GM12878 (cell line): ENCODE results near the gene DCTN5. TPM values are rescaled to one million over a fixed set of nuclear protein-coding genes. Genes with fewer than 3 reads are reported as not detected.

ENCODE experiments used
- ATF2 ChIP-seq: IDR thresholded peaks from 2 replicates; pipeline ENCODE4 v1.6.1; 2012; ENCODE audit warnings: low read length, inconsistent platforms
- BHLHE40 ChIP-seq, 2 experiments: fragments of 450-650 bp in 1 of 2; IDR thresholded peaks; 2 replicates each; pipeline ENCODE4 v1.6.1; 2011 to 2017; ENCODE audit warnings: low read depth in 2 of 2, borderline replicate concordance in 1 of 2, improper control_type of control experiment in 1 of 2, low read length in 1 of 2, mild to moderate bottlenecking in 1 of 2
- BMI1 ChIP-seq: fragments of 450-650 bp; IDR thresholded peaks from 2 replicates; pipeline ENCODE4 v1.6.1; 2016; ENCODE audit warnings: mild to moderate bottlenecking, moderate library complexity, borderline replicate concordance
- CUX1 ChIP-seq: IDR thresholded peaks from 2 replicates; pipeline ENCODE4 v1.6.1; 2012; ENCODE audit warnings: improper control_type of control experiment, low read depth, low read length; ENCODE audit not compliant: insufficient replicate concordance
- DPF2 ChIP-seq: fragments of 450-650 bp; IDR thresholded peaks from 2 replicates; pipeline ENCODE4 v1.6.1; 2017; ENCODE audit warnings: mild to moderate bottlenecking
- EP300 ChIP-seq, 2 experiments: fragments of 150-350 bp in 1 of 2; IDR thresholded peaks; 2 replicates each; pipeline ENCODE4 v1.6.1; 2011 to 2012; ENCODE audit warnings: low read depth in 2 of 2, low read length in 2 of 2, borderline replicate concordance in 1 of 2, improper control_type of control experiment in 1 of 2, inconsistent platforms in 1 of 2; ENCODE audit not compliant: control insufficient read depth in 1 of 2
- FOXK2 ChIP-seq: fragments of 450-650 bp; IDR thresholded peaks from 2 replicates; pipeline ENCODE4 v1.6.1; 2017; ENCODE audit warnings: mild to moderate bottlenecking, moderate library complexity
- HDAC6 ChIP-seq: fragments of 200-600 bp; sonication (generic); IDR thresholded peaks from one replicate; pipeline ENCODE4 v1.8.0; 2017; ENCODE audit warnings: antibody characterized with exemption; ENCODE audit not compliant: unreplicated experiment
- IRF5 ChIP-seq: fragments of 450-650 bp; IDR thresholded peaks from 2 replicates; pipeline ENCODE4 v1.6.1; 2017; ENCODE audit warnings: borderline replicate concordance
- LARP7 ChIP-seq: fragments of 450-650 bp; IDR thresholded peaks from 2 replicates; pipeline ENCODE4 v1.6.1; 2017; ENCODE audit warnings: mild to moderate bottlenecking
- NBN ChIP-seq: fragments of 450-650 bp; IDR thresholded peaks from 2 replicates; pipeline ENCODE4 v1.6.1; 2016
- SIX5 ChIP-seq: IDR thresholded peaks from 2 replicates; pipeline ENCODE4 v1.6.1; 2011; ENCODE audit warnings: mild to moderate bottlenecking, low read depth, low read length, moderate library complexity; ENCODE audit not compliant: severe bottlenecking
- SRF ChIP-seq, 2 experiments: IDR thresholded peaks; 2 replicates each; pipeline ENCODE4 v1.6.1; 2011; ENCODE audit warnings: low read depth in 2 of 2, low read length in 2 of 2, mild to moderate bottlenecking in 1 of 2, moderate library complexity in 1 of 2
- TCF3 ChIP-seq: IDR thresholded peaks from 2 replicates; pipeline ENCODE4 v1.6.1; 2012; ENCODE audit warnings: low read depth, mild to moderate bottlenecking, low read length, borderline replicate concordance; ENCODE audit not compliant: insufficient read depth
- USF2 ChIP-seq: IDR thresholded peaks from 2 replicates; pipeline ENCODE4 v1.6.1; 2011; ENCODE audit warnings: low read depth, low read length, improper control_type of control experiment, borderline replicate concordance
- WRNIP1 ChIP-seq: IDR thresholded peaks from 2 replicates; pipeline ENCODE4 v1.6.1; 2011; ENCODE audit warnings: low read depth, low read length, improper control_type of control experiment, borderline replicate concordance
- ZNF217 ChIP-seq: fragments of 450-650 bp; IDR thresholded peaks from 2 replicates; pipeline ENCODE4 v1.6.1; 2017; ENCODE audit warnings: antibody characterized with exemption, mild to moderate bottlenecking
- polyA plus RNA-seq, 11 experiments: library from polyadenylated mRNA; depleted of rRNA in 4 of 11; unstranded in 6 of 11; stranded (reverse) in 5 of 11; fragments of >200 nt; fragmentation: Nextera tagmentation in 4 of 11; fragmentation: Illumina TruSeq in 1 of 11; extraction: Ambion mirVana in 4 of 11; extraction: Trizol in 1 of 11; gene quantifications; 1 replicate in 1 of 11; 2 replicates in 10 of 11; pipeline versions ENCODE4 v1.2.1 to v1.2.3, GENCODE V29; 2011 to 2016; ENCODE audit warnings: inconsistent platforms in 2 of 11, missing spikeins in 2 of 11, low read depth in 1 of 11
- total RNA-seq, 4 experiments: library from RNA; depleted of rRNA in 3 of 4; stranded (reverse); fragments of >200 nt in 3 of 4; fragmentation: Illumina TruSeq in 1 of 4; extraction: Trizol in 1 of 4; gene quantifications; 2 replicates each; pipeline versions ENCODE4 v1.2.1 to v1.2.3, GENCODE V29; 2013 to 2021

The DCTN5 gene
- total and polyA plus RNA-seq, 10 of the 15 experiments (the other 5 are each of a cell fraction or from before 2014, with no cell fraction given) = 49.1 to 153 (median 81.4) TPM

GRCh38 chr16:23595951-23596720 lies 45.1 kb upstream of the DCTN5 start, which contains the start of gene NDUFAB1 (continued):
- TF ChIP-seq ATF2 = no peak
- TF ChIP-seq HDAC6 = no peak
- TF ChIP-seq FOXK2 = no peak
- TF ChIP-seq ZNF217 = peak; percentile 62; the same call in 1 of the 2 replicates
- TF ChIP-seq SIX5 = peak; percentile 60
- TF ChIP-seq EP300 (IDR thresholded peaks at IDR 0.05; ENCODE audit: borderline replicate concordance in 1 of 2, control insufficient read depth in 1 of 2, low read depth in 2 of 2, low read length in 2 of 2) = no peak
- TF ChIP-seq SRF (IDR thresholded peaks at IDR 0.05; ENCODE audit: low read depth in 2 of 2, low read length in 2 of 2) = peak in 1 of 2 experiments; percentile 51; a peak in 1 of 4 replicates
- peak; percentile 75; the same call in 1 of the 2 replicates for TF ChIP-seq LARP7
- TF ChIP-seq BMI1 = no peak
- peak; percentile 66 to 87 for TF ChIP-seq BHLHE40 (IDR thresholded peaks at IDR 0.05; ENCODE audit: borderline replicate concordance in 1 of 2, low read depth in 2 of 2, low read length in 1 of 2)
- no peak for TF ChIP-seq WRNIP1
- no peak for TF ChIP-seq CUX1
- no peak for TF ChIP-seq IRF5
- TF ChIP-seq DPF2 = peak; percentile 59
- TF ChIP-seq USF2 = no peak
- no peak for TF ChIP-seq NBN
- no peak for TF ChIP-seq TCF3
